Pancreas (tissue), 10 donors: Measurements from ENCODE around the gene FBXW12. TPM values are rescaled to one million over a fixed set of nuclear protein-coding genes. Genes with fewer than 3 reads are reported as not detected.

Experiments
- ATAC-seq, 4 donors: fragments of 200-7000 bp; cut with Tn5 transposase; one replicate each; pipeline versions ENCODE4 v1.8.0 to v1.9.1; 2020; ENCODE audit warnings: mild to moderate bottlenecking in 4 of 4, moderate library complexity in 4 of 4
- DNase-seq, 6 donors: peaks; one replicate each; pipeline ENCODE4 v3.0.0-alpha.2; 2020
- FAIRE-seq: peaks from 2 replicates; lab custom pipeline; 2012; peaks lifted over from hg19 to GRCh38; lab: Jason Lieb, UNC
- H3K27ac ChIP-seq, 4 donors: fragments of 200-600 bp; sonication (generic); 1 replicate in 3 of 4; 2 replicates in 1 of 4; pipeline versions ENCODE4 v1.5.0 to v1.8.0; 2020
- H3K27me3 ChIP-seq, 4 donors: fragments of 200-600 bp; one replicate each; pipeline ENCODE4 v1.8.0; 2021
- H3K36me3 ChIP-seq, 3 donors: fragments of 200-600 bp; sonication (generic) in 1 of 3; one replicate each; pipeline versions ENCODE4 v1.5.0 to v1.8.0; 2020 to 2021
- H3K4me1 ChIP-seq, 3 donors: fragments of 200-600 bp; one replicate each; pipeline ENCODE4 v1.8.0; 2021
- H3K4me3 ChIP-seq, 4 donors: fragments of 200-600 bp; sonication (generic) in 2 of 4; one replicate each; pipeline versions ENCODE4 v1.5.0 to v1.8.0; 2020 to 2021
- H3K9me3 ChIP-seq, 4 donors: fragments of 200-600 bp; one replicate each; pipeline ENCODE4 v1.8.0; 2021
- WGBS, 2 donors: extraction: QIAGEN DNeasy Blood & Tissue Kit; methylation state at CpG; one replicate each; pipeline ENCODE4 v1.1.7; 2013; 5-methylcytosine and 5-hydroxymethylcytosine counted together
- intact Hi-C, 3 donors: fragments of 100-400 bp; cut with DNase I; formaldehyde crosslinking; loops; one replicate each; pipeline versions ENCODE4 v1.11.1 to v1.14.2; 2022
- polyA plus RNA-seq, 2 donors: library from polyadenylated mRNA; stranded (reverse); fragments of 200-250 nt; gene quantifications; one replicate each; pipeline ENCODE4 v1.2.3, GENCODE V29; 2013
- total RNA-seq, 6 donors: library from RNA; stranded (reverse); fragmentation: NEBNext Ultra II Directional in 4 of 6; extraction: Animal tissue kit (Norgen Biotek cat#: 25700) in 4 of 6; gene quantifications; one replicate each; pipeline versions ENCODE4 v1.2.1 to v1.2.4, GENCODE V29; 2021 to 2023
- TF ChIP-seq, protein P1 (sequence below), 4 donors: fragments of 200-600 bp; sonication (generic) in 3 of 4; IDR thresholded peaks; one replicate each; pipeline versions ENCODE4 v1.5.0 to v1.8.0; 2021; ENCODE audit warnings: antibody characterized with exemption in 4 of 4
- donor health status: healthy with polysubstance abuse.
- donor health status: DM: no; HTN: no; CAD: no; lungs with moderate emphysema.
- donor health status: DM: no; HTN: no; CAD: no.
- donor health status: control.
- donor health status: control.
- donor health status: Bipolar disorder and iron deficiency.
- donor health status: DM: yes; HTN: yes; CAD: no.
- donor health status: DM: no; HTN: no; CAD: no.
- donor health status: DM: no; HTN: no; CAD: no.
- donor health status: DM: yes; HTN: yes; CAD: no.

The FBXW12 gene
- total and polyA plus RNA-seq, 8 donors: 2.7 to 9.6 (median 5.8) TPM

DNA sequence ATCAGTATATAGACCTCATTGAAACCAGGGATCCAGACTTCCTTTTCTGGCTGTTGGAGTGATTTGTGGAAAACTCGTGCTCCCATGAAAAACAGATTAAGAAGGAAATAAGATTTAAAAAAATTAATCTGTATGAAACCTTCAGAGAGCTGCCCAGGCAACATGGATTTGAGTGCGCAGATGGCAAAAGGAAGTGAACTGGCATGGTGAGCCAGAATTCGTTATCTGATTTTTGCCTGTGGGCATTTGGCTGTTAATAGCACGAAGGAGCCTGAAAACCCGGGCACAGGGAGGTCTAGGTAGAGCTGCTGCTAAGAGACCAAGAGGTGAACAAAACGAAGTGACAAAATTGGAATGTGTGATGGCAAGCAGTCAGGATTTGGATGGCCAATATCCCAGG lies 19.5 kb upstream of the FBXW12 start:
- TF ChIP-seq, protein P1, sequence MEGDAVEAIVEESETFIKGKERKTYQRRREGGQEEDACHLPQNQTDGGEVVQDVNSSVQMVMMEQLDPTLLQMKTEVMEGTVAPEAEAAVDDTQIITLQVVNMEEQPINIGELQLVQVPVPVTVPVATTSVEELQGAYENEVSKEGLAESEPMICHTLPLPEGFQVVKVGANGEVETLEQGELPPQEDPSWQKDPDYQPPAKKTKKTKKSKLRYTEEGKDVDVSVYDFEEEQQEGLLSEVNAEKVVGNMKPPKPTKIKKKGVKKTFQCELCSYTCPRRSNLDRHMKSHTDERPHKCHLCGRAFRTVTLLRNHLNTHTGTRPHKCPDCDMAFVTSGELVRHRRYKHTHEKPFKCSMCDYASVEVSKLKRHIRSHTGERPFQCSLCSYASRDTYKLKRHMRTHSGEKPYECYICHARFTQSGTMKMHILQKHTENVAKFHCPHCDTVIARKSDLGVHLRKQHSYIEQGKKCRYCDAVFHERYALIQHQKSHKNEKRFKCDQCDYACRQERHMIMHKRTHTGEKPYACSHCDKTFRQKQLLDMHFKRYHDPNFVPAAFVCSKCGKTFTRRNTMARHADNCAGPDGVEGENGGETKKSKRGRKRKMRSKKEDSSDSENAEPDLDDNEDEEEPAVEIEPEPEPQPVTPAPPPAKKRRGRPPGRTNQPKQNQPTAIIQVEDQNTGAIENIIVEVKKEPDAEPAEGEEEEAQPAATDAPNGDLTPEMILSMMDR (IDR thresholded peaks at IDR 0.05): no peak
- WGBS, 2 donors: 85% methylated on average over 6 of the region's 6 CpGs
- ATAC-seq (no peak), FAIRE-seq (no peak), DNase-seq (no peak)
- no peaks in the 10 kb centered on the region for H3K27me3 ChIP-seq
- no peaks in the 10 kb centered on the region for H3K4me1 ChIP-seq
- no peaks in the 10 kb centered on the region for H3K9me3 ChIP-seq
- no peak overlapping the region for H3K4me3 ChIP-seq
- H3K36me3 ChIP-seq: no peaks in the 10 kb centered on the region
- H3K27ac ChIP-seq: no peak overlapping the region
- intact Hi-C loops: no loop called here

DNA sequence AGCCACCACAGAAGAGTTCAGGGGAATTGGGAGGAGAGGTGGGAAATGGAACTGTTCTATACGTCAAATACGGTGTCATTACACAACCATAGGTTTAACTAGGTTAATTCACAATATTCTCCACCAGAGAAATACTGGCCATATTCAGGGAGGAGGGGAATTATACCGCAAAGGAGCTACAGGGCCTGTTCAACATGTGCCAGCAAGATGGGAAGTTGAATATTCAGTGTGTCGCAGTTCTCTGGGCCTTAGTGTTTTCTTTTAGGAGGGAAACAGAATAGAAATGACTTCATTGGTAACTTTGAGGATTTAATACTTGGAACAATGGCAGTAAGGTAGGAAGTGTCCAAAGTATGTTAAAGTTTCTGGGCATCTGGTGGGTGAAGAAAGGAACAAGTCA lies 18.0 kb upstream of the FBXW12 start:
- no peaks in the 10 kb centered on the region for H3K27me3 ChIP-seq
- no peak overlapping the region for H3K27ac ChIP-seq
- ATAC-seq (no peak), FAIRE-seq (no peak), DNase-seq (no peak)
- intact Hi-C loops: no loop called here
- H3K4me3 ChIP-seq: no peak overlapping the region
- H3K4me1 ChIP-seq: no peaks in the 10 kb centered on the region
- WGBS, 2 donors: 94 to 97% methylated on average over 4 of the region's 4 CpGs
- no peaks in the 10 kb centered on the region for H3K36me3 ChIP-seq
- TF ChIP-seq, protein P1 (IDR thresholded peaks at IDR 0.05): no peak
- no peaks in the 10 kb centered on the region for H3K9me3 ChIP-seq

DNA sequence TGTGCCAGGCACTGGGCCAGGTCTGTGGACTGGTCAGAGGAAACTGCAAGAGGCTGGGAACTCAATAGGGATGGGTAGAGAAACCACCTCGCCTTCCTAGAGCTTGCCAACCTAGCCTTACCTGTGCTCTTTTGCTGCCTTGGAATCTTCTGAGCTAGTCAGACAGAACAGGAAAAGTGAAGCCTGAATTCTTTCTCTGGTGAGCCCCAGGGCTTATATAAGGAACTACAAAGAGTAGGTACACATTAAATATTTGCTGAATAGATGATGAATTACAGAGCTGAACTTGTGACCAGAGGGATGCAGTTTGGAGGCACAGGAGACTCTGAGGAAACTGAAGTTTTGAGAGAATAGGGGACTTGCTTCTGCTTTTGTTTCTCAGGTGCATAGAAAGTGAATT lies 15.6 kb upstream of the FBXW12 start:
- WGBS, 2 donors: 87 to 90% methylated on average over 1 of the region's 1 CpG
- no peak for FAIRE-seq
- TF ChIP-seq, protein P1 (IDR thresholded peaks at IDR 0.05): no peak
- Histone ChIP-seq H3K4me1 (no peaks in the 10 kb centered on the region), H3K9me3 (no peaks in the 10 kb centered on the region), H3K36me3 (no peaks in the 10 kb centered on the region), H3K27ac (no peak overlapping the region), H3K27me3 (no peaks in the 10 kb centered on the region), H3K4me3 (no peak overlapping the region)
- no peak for DNase-seq
- intact Hi-C loops: no loop called here
- ATAC-seq: peak in 3 of 4 donors; percentile 29 to 50 (median 46)

DNA sequence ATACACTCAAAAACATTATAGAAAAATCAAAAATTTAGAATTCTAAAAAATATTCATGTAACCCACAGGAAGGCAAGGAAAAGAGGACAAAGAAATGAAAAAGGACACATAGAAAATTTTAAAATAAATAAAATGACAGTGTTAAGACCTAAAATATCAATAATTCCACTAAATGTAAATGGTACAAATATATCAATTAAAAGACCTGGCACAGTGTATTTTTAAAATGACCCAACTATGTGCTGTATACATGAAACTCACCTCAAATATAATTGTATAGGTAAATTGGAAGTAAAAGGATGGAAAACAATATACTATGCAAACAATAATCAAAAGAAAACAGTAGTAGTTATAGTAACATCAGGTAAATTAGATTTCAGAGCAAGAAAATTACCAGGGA lies 10.1 kb upstream of the FBXW12 start:
- intact Hi-C loops: no loop called here
- peaks cover 0 to under 1% (median 0%) of the 10 kb centered on the region in 3 donors for H3K4me1 ChIP-seq
- H3K27me3 ChIP-seq: no peaks in the 10 kb centered on the region
- ATAC-seq (no peak), DNase-seq (no peak), FAIRE-seq (no peak)
- no peaks in the 10 kb centered on the region for H3K9me3 ChIP-seq
- H3K27ac ChIP-seq: no peak overlapping the region
- no peak overlapping the region for H3K4me3 ChIP-seq
- TF ChIP-seq, protein P1 (IDR thresholded peaks at IDR 0.05): no peak
- no peaks in the 10 kb centered on the region for H3K36me3 ChIP-seq

DNA sequence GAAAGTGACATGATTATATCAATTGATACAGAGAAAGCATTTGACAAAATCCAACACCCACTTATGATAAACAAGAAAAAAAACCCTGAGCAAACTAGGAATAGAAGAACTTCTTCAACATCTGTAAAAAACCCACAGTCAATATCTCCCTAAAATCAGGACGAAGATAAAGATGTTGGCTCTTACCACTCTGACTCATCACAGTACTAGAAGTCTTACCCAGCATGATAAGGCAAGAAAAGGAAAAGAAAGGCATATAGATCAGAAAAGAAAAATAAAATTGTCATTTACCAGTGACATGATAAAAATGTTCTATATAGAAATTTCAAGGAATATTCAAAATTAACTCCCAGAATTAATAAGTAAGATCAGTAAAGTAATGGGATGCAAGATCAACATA lies 7.2 kb upstream of the FBXW12 start:
- Histone ChIP-seq H3K4me3 (no peak overlapping the region), H3K27ac (no peak overlapping the region), H3K9me3 (no peaks in the 10 kb centered on the region), H3K27me3 (no peaks in the 10 kb centered on the region), H3K36me3 (no peaks in the 10 kb centered on the region), H3K4me1 (peaks cover 5 to 11% (median 8%) of the 10 kb centered on the region in 3 donors)
- WGBS, 2 donors: 56 to 63% methylated on average over 1 of the region's 1 CpG
- intact Hi-C loops: no loop called here
- FAIRE-seq (no peak), ATAC-seq (no peak), DNase-seq (no peak)
- TF ChIP-seq, protein P1 (IDR thresholded peaks at IDR 0.05): no peak
